ENCODE measurements around the gene LEKR1.

DNA sequence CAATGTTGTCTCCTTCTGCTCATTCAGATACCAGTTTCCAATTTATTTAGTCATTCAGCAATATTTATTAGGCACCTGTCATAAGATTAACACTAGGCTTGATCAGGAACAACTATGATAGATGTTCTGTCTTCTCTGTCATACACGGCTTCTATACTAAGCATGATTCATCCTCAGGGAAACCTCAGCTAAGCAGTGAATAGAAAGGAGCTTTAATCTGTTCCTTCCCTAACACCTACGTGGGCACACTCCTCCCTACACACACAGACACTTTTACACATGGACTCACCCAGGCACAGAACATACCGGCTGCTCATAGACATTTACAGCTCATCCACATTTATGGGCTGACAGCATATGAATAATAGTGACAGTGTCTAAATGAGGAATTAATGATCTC is 136.9 kb downstream of the LEKR1 start:
- no peak for TF ChIP-seq POLR2A (IDR thresholded peaks at IDR 0.05; ENCODE audit: low read length)
- no peak for TF ChIP-seq GATA1 (IDR thresholded peaks at IDR 0.05; ENCODE audit: low read depth, low read length)

Measured in erythroblast (primary cell).